ENCODE data around the gene ATP9B. TPM values are rescaled to one million over a fixed set of nuclear protein-coding genes. Genes with fewer than 3 reads are reported as not detected.

The ATP9B gene
- total RNA-seq, 2 donors from 2014 or later = 22.5 to 72.9 TPM

DNA sequence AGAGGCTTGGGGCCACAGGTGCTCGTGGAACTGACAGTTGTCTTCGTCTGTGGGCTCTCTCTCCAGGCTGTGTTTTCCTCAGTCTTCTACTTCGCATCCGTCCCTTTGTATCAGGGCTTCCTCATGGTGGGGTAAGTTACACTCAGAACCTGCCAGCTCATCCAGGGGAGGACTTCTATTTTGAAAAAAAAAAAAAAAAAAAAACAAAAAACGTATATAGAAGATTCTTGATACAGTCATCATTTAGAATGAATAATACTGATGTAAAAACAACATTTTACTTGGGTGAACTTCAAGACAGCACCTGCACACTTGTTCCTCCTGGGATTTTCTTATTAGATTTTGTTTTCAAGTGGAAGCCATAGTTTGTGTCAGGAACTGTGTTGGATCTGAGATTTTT is 278.9 kb downstream of the ATP9B start:
- H3K4me1 ChIP-seq (ENCODE audit: control insufficient read depth in 1 of 2, low read depth in 2 of 2) = no peaks in the 10 kb centered on the region
- DNase-seq (ENCODE audit: low spot score) (no peak), ATAC-seq (ENCODE audit: insufficient number of reproducible peaks, low FRiP score, low read depth) (no peak)
- peaks cover 56% of the 10 kb centered on the region for H3K36me3 ChIP-seq
- H3K4me3 ChIP-seq = no peak overlapping the region
- no peaks in the 10 kb centered on the region for H3K9me3 ChIP-seq
- no peak overlapping the region for H3K27ac ChIP-seq
- no peaks in the 10 kb centered on the region for H3K27me3 ChIP-seq (replicated peaks; ENCODE audit: insufficient read depth)
- no peak for TF ChIP-seq CTCF (IDR thresholded peaks at IDR 0.05)

DNA sequence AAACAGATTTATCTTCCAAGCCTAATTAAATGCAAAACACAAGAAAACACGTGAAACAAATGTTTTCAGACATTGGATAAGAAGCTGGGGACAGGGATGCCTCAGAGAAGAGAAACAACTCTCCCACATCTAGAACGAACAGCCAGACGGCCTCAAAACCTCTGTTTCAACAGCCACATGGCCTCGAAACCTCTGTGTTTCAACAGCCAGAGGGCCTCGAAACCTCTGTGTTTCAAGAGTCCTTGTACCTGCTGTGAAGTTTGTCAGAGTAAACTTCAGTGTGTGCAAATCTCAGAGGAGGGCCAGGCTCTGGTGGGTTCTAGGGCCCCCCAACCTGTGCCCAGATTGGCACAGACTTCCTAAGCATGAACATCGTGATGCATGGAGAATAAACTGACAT is 283.2 kb downstream of the ATP9B start:
- Histone ChIP-seq H3K9me3 (no peaks in the 10 kb centered on the region), H3K36me3 (peaks cover 23% of the 10 kb centered on the region), H3K27me3 (replicated peaks; ENCODE audit: insufficient read depth) (no peaks in the 10 kb centered on the region), H3K4me1 (ENCODE audit: control insufficient read depth in 1 of 2, low read depth in 2 of 2) (no peaks in the 10 kb centered on the region), H3K4me3 (no peak overlapping the region), H3K27ac (no peak overlapping the region)
- no peak for TF ChIP-seq CTCF (IDR thresholded peaks at IDR 0.05)
- DNase-seq (ENCODE audit: low spot score) (no peak), ATAC-seq (ENCODE audit: insufficient number of reproducible peaks, low FRiP score, low read depth) (no peak)

DNA sequence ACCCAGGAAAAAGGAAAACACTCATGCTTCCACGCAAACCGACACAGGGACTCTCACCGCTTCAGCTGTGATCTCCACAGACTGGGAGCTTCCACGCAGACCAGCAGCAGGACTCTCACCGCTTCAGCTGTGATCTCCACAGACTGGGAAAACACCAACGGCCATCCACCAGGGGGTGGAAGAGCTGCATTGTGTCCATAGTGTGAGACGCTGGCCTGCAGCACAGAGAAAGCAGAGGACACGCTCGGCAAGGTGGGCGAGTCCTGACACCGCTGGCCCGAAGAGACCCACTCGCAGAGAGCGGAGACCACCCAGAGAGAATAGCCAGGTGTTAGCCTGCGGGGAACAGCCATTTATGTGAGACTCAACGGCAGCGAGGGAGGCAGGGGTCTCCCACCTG is 284.1 kb downstream of the ATP9B start:
- ATAC-seq (ENCODE audit: insufficient number of reproducible peaks, low FRiP score, low read depth) (no peak), DNase-seq (ENCODE audit: low spot score) (no peak)
- no peak overlapping the region for H3K4me3 ChIP-seq
- no peaks in the 10 kb centered on the region for H3K4me1 ChIP-seq (ENCODE audit: control insufficient read depth in 1 of 2, low read depth in 2 of 2)
- H3K27me3 ChIP-seq (replicated peaks; ENCODE audit: insufficient read depth) = no peaks in the 10 kb centered on the region
- peaks cover 18% of the 10 kb centered on the region for H3K36me3 ChIP-seq
- no peak for TF ChIP-seq CTCF (IDR thresholded peaks at IDR 0.05)
- no peaks in the 10 kb centered on the region for H3K9me3 ChIP-seq
- H3K27ac ChIP-seq = no peak overlapping the region

DNA sequence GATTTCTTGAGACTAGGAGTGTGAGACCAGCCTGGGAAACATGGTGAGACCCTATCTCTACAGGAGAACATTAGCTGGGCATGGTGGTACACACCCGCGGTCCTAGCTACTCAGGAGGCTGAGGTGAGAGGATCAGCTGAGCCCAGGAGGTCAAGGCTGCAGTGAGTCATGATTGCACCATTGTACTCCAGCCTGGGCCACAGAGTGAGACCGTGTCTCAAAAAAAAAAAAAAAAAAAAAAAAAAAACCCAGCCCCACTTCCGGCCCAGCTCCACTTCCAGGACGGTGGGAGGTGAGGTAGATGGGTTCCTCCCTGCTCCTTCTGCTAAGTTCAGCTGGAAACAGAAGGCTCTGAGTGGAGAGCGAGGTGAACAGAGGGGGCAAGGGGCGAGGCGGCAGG is 285.2 kb downstream of the ATP9B start:
- peaks cover 13% of the 10 kb centered on the region for H3K36me3 ChIP-seq
- no peak for ATAC-seq (ENCODE audit: insufficient number of reproducible peaks, low FRiP score, low read depth)

More for the DNA sequence above, 285.2 kb downstream of the ATP9B start:
- H3K27me3 ChIP-seq (replicated peaks; ENCODE audit: insufficient read depth) = no peaks in the 10 kb centered on the region
- no peaks in the 10 kb centered on the region for H3K9me3 ChIP-seq
- no peak for TF ChIP-seq CTCF (IDR thresholded peaks at IDR 0.05)
- no peak overlapping the region for H3K27ac ChIP-seq
- H3K4me3 ChIP-seq = no peak overlapping the region
- DNase-seq (ENCODE audit: low spot score) = no peak
- H3K4me1 ChIP-seq (ENCODE audit: control insufficient read depth in 1 of 2, low read depth in 2 of 2) = no peaks in the 10 kb centered on the region

Measured in thoracic aorta (tissue), 2 donors.